SJCRH30 (cell line): ENCODE measurements around the gene NTN4. TPM values are rescaled to one million over a fixed set of nuclear protein-coding genes. Genes with fewer than 3 reads are reported as not detected.

Experiments used
- DNase-seq, 2 experiments: peaks; one replicate each; pipeline ENCODE4 v3.0.0-alpha.2; 2015 to 2020
- H3K27ac ChIP-seq: fragments of 250-450 bp; sonication (Bioruptor Pico); 2 replicates; pipeline ENCODE4 v1.5.1; 2020; ENCODE audit warnings: mild to moderate bottlenecking, moderate library complexity
- H3K27me3 ChIP-seq: fragments of 250-450 bp; sonication (Bioruptor Pico); 2 replicates; pipeline ENCODE4 v1.5.1; 2020; ENCODE audit warnings: mild to moderate bottlenecking, moderate library complexity
- H3K36me3 ChIP-seq: fragments of 250-450 bp; sonication (Bioruptor Pico); 2 replicates; pipeline ENCODE4 v1.5.1; 2020; ENCODE audit warnings: mild to moderate bottlenecking, moderate library complexity
- H3K4me1 ChIP-seq: fragments of 250-450 bp; sonication (Bioruptor Pico); 2 replicates; pipeline ENCODE4 v1.5.1; 2020; ENCODE audit warnings: mild to moderate bottlenecking, moderate library complexity
- H3K4me3 ChIP-seq: fragments of 250-450 bp; sonication (Bioruptor Pico); 2 replicates; pipeline ENCODE4 v1.5.1; 2020; ENCODE audit warnings: mild to moderate bottlenecking, moderate library complexity
- H3K9me3 ChIP-seq: fragments of 250-450 bp; sonication (Bioruptor Pico); replicated peaks from 2 replicates; pipeline ENCODE4 v1.5.1; 2020; ENCODE audit warnings: mild to moderate bottlenecking, moderate library complexity
- total RNA-seq: library from RNA; depleted of rRNA; stranded (reverse); fragments of >200 nt; shearing (Covaris generic); gene quantifications from 2 replicates; pipeline ENCODE4 v1.2.3, GENCODE V29; 2014

NTN4 gene
- total RNA-seq, 1 experiment from 2014 or later: 2.7 TPM

- Histone ChIP-seq H3K27ac (no peak overlapping the region), H3K4me3 (no peak overlapping the region), H3K9me3 (no peaks in the 10 kb centered on the region), H3K4me1 (peaks cover 8% of the 10 kb centered on the region), H3K36me3 (no peaks in the 10 kb centered on the region), H3K27me3 (no peaks in the 10 kb centered on the region)
- DNase-seq: no peak
Measured at GRCh38 chr12:95718006-95718431, 72.5 kb downstream of the NTN4 start.

GRCh38 chr12:95717316-95717928 lies 73.1 kb downstream of the NTN4 start:
- Histone ChIP-seq H3K27ac (no peak overlapping the region), H3K9me3 (no peaks in the 10 kb centered on the region), H3K36me3 (no peaks in the 10 kb centered on the region), H3K4me1 (peaks cover 8% of the 10 kb centered on the region), H3K4me3 (no peak overlapping the region), H3K27me3 (no peaks in the 10 kb centered on the region)
- DNase-seq: no peak

GRCh38 chr12:95715177-95715576 lies 75.4 kb downstream of the NTN4 start:
- Histone ChIP-seq H3K4me1 (peaks cover 8% of the 10 kb centered on the region), H3K27ac (no peak overlapping the region), H3K4me3 (no peak overlapping the region), H3K9me3 (no peaks in the 10 kb centered on the region), H3K27me3 (no peaks in the 10 kb centered on the region), H3K36me3 (no peaks in the 10 kb centered on the region)
- DNase-seq: no peak

- Histone ChIP-seq H3K9me3 (no peaks in the 10 kb centered on the region), H3K4me3 (no peak overlapping the region), H3K4me1 (no peaks in the 10 kb centered on the region), H3K27ac (no peak overlapping the region), H3K27me3 (no peaks in the 10 kb centered on the region), H3K36me3 (no peaks in the 10 kb centered on the region)
- DNase-seq: no peak
Measured at GRCh38 chr12:95712269-95712668, 78.3 kb downstream of the NTN4 start.

- Histone ChIP-seq H3K4me1 (no peaks in the 10 kb centered on the region), H3K4me3 (no peak overlapping the region), H3K36me3 (no peaks in the 10 kb centered on the region), H3K9me3 (no peaks in the 10 kb centered on the region), H3K27me3 (no peaks in the 10 kb centered on the region), H3K27ac (no peak overlapping the region)
- DNase-seq: no peak
Measured at GRCh38 chr12:95710386-95710785, 80.2 kb downstream of the NTN4 start.

- Histone ChIP-seq H3K4me1 (no peaks in the 10 kb centered on the region), H3K9me3 (no peaks in the 10 kb centered on the region), H3K4me3 (no peak overlapping the region)
Measured at GRCh38 chr12:95709152-95709551, 81.4 kb downstream of the NTN4 start.

GRCh38 chr12:95705143-95705542 lies 85.4 kb downstream of the NTN4 start:
- Histone ChIP-seq H3K9me3 (no peaks in the 10 kb centered on the region), H3K27ac (no peak overlapping the region), H3K4me1 (no peaks in the 10 kb centered on the region), H3K27me3 (no peaks in the 10 kb centered on the region), H3K4me3 (no peak overlapping the region), H3K36me3 (no peaks in the 10 kb centered on the region)
- DNase-seq: no peak

More at GRCh38 chr12:95709152-95709551, 81.4 kb downstream of the NTN4 start:
- Histone ChIP-seq H3K27me3 (no peaks in the 10 kb centered on the region), H3K36me3 (no peaks in the 10 kb centered on the region), H3K27ac (no peak overlapping the region)
- no peak for DNase-seq

- H3K27me3 ChIP-seq: no peaks in the 10 kb centered on the region
- H3K4me3 ChIP-seq: no peak overlapping the region
- H3K36me3 ChIP-seq: no peaks in the 10 kb centered on the region
- H3K9me3 ChIP-seq: no peaks in the 10 kb centered on the region
- H3K27ac ChIP-seq: no peak overlapping the region
- H3K4me1 ChIP-seq: no peaks in the 10 kb centered on the region
- DNase-seq: no peak
Measured at GRCh38 chr12:95703986-95704385, 86.6 kb downstream of the NTN4 start.

GRCh38 chr12:95701722-95702418 lies 88.7 kb downstream of the NTN4 start:
- H3K27me3 ChIP-seq: no peaks in the 10 kb centered on the region
- H3K4me3 ChIP-seq: no peak overlapping the region
- H3K36me3 ChIP-seq: no peaks in the 10 kb centered on the region
- H3K9me3 ChIP-seq: no peaks in the 10 kb centered on the region
- no peak for DNase-seq
- H3K27ac ChIP-seq: no peak overlapping the region
- no peaks in the 10 kb centered on the region for H3K4me1 ChIP-seq

GRCh38 chr12:95701275-95701674 lies 89.3 kb downstream of the NTN4 start:
- H3K4me3 ChIP-seq: no peak overlapping the region
- H3K27ac ChIP-seq: no peak overlapping the region
- no peaks in the 10 kb centered on the region for H3K9me3 ChIP-seq
- no peaks in the 10 kb centered on the region for H3K27me3 ChIP-seq
- no peaks in the 10 kb centered on the region for H3K4me1 ChIP-seq
- H3K36me3 ChIP-seq: no peaks in the 10 kb centered on the region
- DNase-seq: no peak

- no peak for DNase-seq
- Histone ChIP-seq H3K27ac (no peak overlapping the region), H3K27me3 (no peaks in the 10 kb centered on the region), H3K4me3 (no peak overlapping the region), H3K36me3 (no peaks in the 10 kb centered on the region), H3K4me1 (no peaks in the 10 kb centered on the region), H3K9me3 (no peaks in the 10 kb centered on the region)
Measured at GRCh38 chr12:95700316-95700785, 90.2 kb downstream of the NTN4 start.

GRCh38 chr12:95699579-95699978 lies 91.0 kb downstream of the NTN4 start:
- Histone ChIP-seq H3K27me3 (no peaks in the 10 kb centered on the region), H3K27ac (no peak overlapping the region), H3K9me3 (no peaks in the 10 kb centered on the region), H3K36me3 (no peaks in the 10 kb centered on the region), H3K4me3 (no peak overlapping the region), H3K4me1 (no peaks in the 10 kb centered on the region)
- DNase-seq: no peak

- H3K27ac ChIP-seq: no peak overlapping the region
- H3K27me3 ChIP-seq: no peaks in the 10 kb centered on the region
- H3K4me3 ChIP-seq: no peak overlapping the region
- DNase-seq: no peak
- no peaks in the 10 kb centered on the region for H3K9me3 ChIP-seq
- H3K4me1 ChIP-seq: no peaks in the 10 kb centered on the region
- H3K36me3 ChIP-seq: no peaks in the 10 kb centered on the region
Measured at GRCh38 chr12:95694136-95694535, 96.4 kb downstream of the NTN4 start.

- Histone ChIP-seq H3K4me3 (no peak overlapping the region), H3K36me3 (no peaks in the 10 kb centered on the region), H3K27me3 (no peaks in the 10 kb centered on the region), H3K9me3 (no peaks in the 10 kb centered on the region), H3K27ac (no peak overlapping the region), H3K4me1 (no peaks in the 10 kb centered on the region)
- DNase-seq: no peak
Measured at GRCh38 chr12:95693689-95694088, 96.9 kb downstream of the NTN4 start.

- no peak overlapping the region for H3K27ac ChIP-seq
- H3K4me1 ChIP-seq: no peaks in the 10 kb centered on the region
- H3K4me3 ChIP-seq: no peak overlapping the region
- H3K9me3 ChIP-seq: no peaks in the 10 kb centered on the region
- no peaks in the 10 kb centered on the region for H3K36me3 ChIP-seq
- no peaks in the 10 kb centered on the region for H3K27me3 ChIP-seq
- no peak for DNase-seq
Measured at GRCh38 chr12:95690861-95691635, 99.5 kb downstream of the NTN4 start.
